IMR-90 (cell line): ENCODE results near the gene CHMP4B. TPM values are rescaled to one million over a fixed set of nuclear protein-coding genes. Genes with fewer than 3 reads are reported as not detected.

Source experiments
- ATAC-seq: fragments of 200-7000 bp; cut with Tn5 transposase; 2 replicates; pipeline ENCODE4 v1.9.1; 2020; ENCODE audit warnings: low read depth, mild to moderate bottlenecking, moderate library complexity
- BruUV-seq: library from RNA; stranded (reverse); fragments of 400-500 nt; replicated peaks from 2 replicates; lab custom pipeline; 2021; lab: Mats Ljungman, UMichigan
- CTCF ChIA-PET: fragments of 300-600 bp; formaldehyde crosslinking; extraction: SDS; loops from one replicate; lab custom pipeline; 2021; ENCODE audit warnings: antibody characterized with exemption; lab: Yijun Ruan, JAX
- POLR2A ChIA-PET: fragments of 300-600 bp; sonication (Branson Sonifier 250); formaldehyde crosslinking; loops from one replicate; lab custom pipeline; 2022; ENCODE audit warnings: antibody characterized with exemption; ENCODE audit not compliant: unreplicated experiment; lab: Charles Lee
- DNase-seq: peaks from one replicate; pipeline ENCODE4 v3.0.0; 2013
- H2AFZ ChIP-seq: replicated peaks from 2 replicates; pipeline ENCODE3; 2013; ENCODE audit warnings: low read length, mild to moderate bottlenecking; ENCODE audit not compliant: poor library complexity
- H2AK5ac ChIP-seq: 2 replicates; pipeline ENCODE4 v1.6.1; 2013; ENCODE audit warnings: low read depth, low read length, inconsistent platforms
- H2AK9ac ChIP-seq: replicated peaks from 2 replicates; pipeline ENCODE3; 2013; ENCODE audit warnings: mild to moderate bottlenecking, low read depth, low read length, moderate library complexity; ENCODE audit not compliant: poor library complexity
- H2BK120ac ChIP-seq: 2 replicates; pipeline ENCODE4 v1.6.1; 2013; ENCODE audit warnings: low read depth, low read length, inconsistent platforms
- H2BK15ac ChIP-seq: 3 replicates; pipeline ENCODE4 v1.6.1; 2013; ENCODE audit warnings: low read depth, low read length, inconsistent platforms
- H2BK20ac ChIP-seq: 2 replicates; pipeline ENCODE4 v1.6.1; 2013; ENCODE audit warnings: low read depth, mild to moderate bottlenecking, inconsistent platforms, low read length, moderate library complexity
- H2BK5ac ChIP-seq: 2 replicates; pipeline ENCODE4 v1.6.1; 2013; ENCODE audit warnings: mild to moderate bottlenecking, low read depth, low read length, inconsistent platforms; ENCODE audit not compliant: poor library complexity, severe bottlenecking
- H3K14ac ChIP-seq: replicated peaks from 2 replicates; pipeline ENCODE4 v1.6.1; 2013; ENCODE audit warnings: low read depth, low read length, inconsistent platforms
- H3K18ac ChIP-seq: 2 replicates; pipeline ENCODE4 v1.6.1; 2013; ENCODE audit warnings: low read depth, low read length, control low read depth
- H3K23ac ChIP-seq: 2 replicates; pipeline ENCODE4 v1.6.1; 2013; ENCODE audit warnings: low read depth, low read length, inconsistent platforms
- H3K27ac ChIP-seq: 2 replicates; pipeline ENCODE4 v1.5.1; 2013; ENCODE audit warnings: mild to moderate bottlenecking, control low read depth, low read length; ENCODE audit not compliant: insufficient read depth
- H3K27me3 ChIP-seq: 2 replicates; pipeline ENCODE4 v1.6.1; 2013; ENCODE audit warnings: low read length; ENCODE audit not compliant: control insufficient read depth, insufficient read depth
- H3K36me3 ChIP-seq: 2 replicates; pipeline ENCODE4 v1.6.1; 2013; ENCODE audit warnings: low read length, mixed read lengths; ENCODE audit not compliant: control insufficient read depth, insufficient read depth
- H3K4ac ChIP-seq: 2 replicates; pipeline ENCODE4 v1.6.1; 2013; ENCODE audit warnings: low read depth, low read length, inconsistent platforms
- H3K4me1 ChIP-seq: 2 replicates; pipeline ENCODE4 v1.6.1; 2013; ENCODE audit warnings: low read length, mixed read lengths; ENCODE audit not compliant: control insufficient read depth, insufficient read depth
- H3K4me2 ChIP-seq: 2 replicates; pipeline ENCODE4 v1.6.1; 2013; ENCODE audit warnings: low read depth, mild to moderate bottlenecking, control low read depth, low read length, moderate library complexity
- H3K4me3 ChIP-seq: 2 replicates; pipeline ENCODE4 v1.5.1; 2013; ENCODE audit warnings: low read depth, mild to moderate bottlenecking, control low read depth, low read length, moderate library complexity; ENCODE audit not compliant: insufficient read depth
- H3K56ac ChIP-seq: 2 replicates; pipeline ENCODE4 v1.6.1; 2013; ENCODE audit warnings: low read length, inconsistent platforms; ENCODE audit not compliant: insufficient read depth; ENCODE audit errors: extremely low read depth
- H3K79me1 ChIP-seq, 2 experiments: 2 replicates each; pipeline ENCODE4 v1.6.1; 2013; ENCODE audit warnings: low read length in 2 of 2, inconsistent platforms in 1 of 2, low read depth in 1 of 2
- H3K9ac ChIP-seq: 2 replicates; pipeline ENCODE4 v1.6.1; 2013; ENCODE audit warnings: low read depth, low read length, control low read depth
- H3K9me1 ChIP-seq: 2 replicates; pipeline ENCODE4 v1.6.1; 2013; ENCODE audit warnings: low read length, inconsistent platforms; ENCODE audit not compliant: insufficient read depth
- H3K9me3 ChIP-seq: 2 replicates; pipeline ENCODE4 v1.6.1; 2013; ENCODE audit warnings: low read length; ENCODE audit not compliant: control insufficient read depth, insufficient read depth
- H4K20me1 ChIP-seq: 2 replicates; pipeline ENCODE4 v1.6.1; 2013; ENCODE audit warnings: low read length, inconsistent platforms; ENCODE audit not compliant: insufficient read depth
- H4K5ac ChIP-seq: 2 replicates; pipeline ENCODE4 v1.6.1; 2013; ENCODE audit warnings: mild to moderate bottlenecking, low read depth, low read length, control low read depth
- H4K8ac ChIP-seq, 2 experiments: 2 replicates each; pipeline ENCODE4 v1.6.1; 2013; ENCODE audit warnings: low read depth in 2 of 2, low read length in 2 of 2, control low read depth in 1 of 2, inconsistent platforms in 1 of 2
- H4K91ac ChIP-seq: 2 replicates; pipeline ENCODE4 v1.6.1; 2013; ENCODE audit warnings: low read depth, low read length, inconsistent platforms; ENCODE audit not compliant: insufficient read depth
- BHLHE40 ChIP-seq: fragments of 150-350 bp; IDR thresholded peaks from 2 replicates; pipeline ENCODE4 v1.6.1; 2016; ENCODE audit warnings: mild to moderate bottlenecking, low read depth, low read length
- CTCF ChIP-seq: conservative IDR thresholded peaks from 2 replicates; pipeline ENCODE4 v1.5.1; 2012; ENCODE audit warnings: mild to moderate bottlenecking, low read depth, low read length, improper control_type of control experiment
- ELK1 ChIP-seq: fragments of 150-350 bp; IDR thresholded peaks from 2 replicates; pipeline ENCODE4 v1.6.1; 2016; ENCODE audit warnings: low read depth, mild to moderate bottlenecking, low read length, moderate library complexity, borderline replicate concordance
- MAFK ChIP-seq: IDR thresholded peaks from 2 replicates; pipeline ENCODE4 v1.6.1; 2012; ENCODE audit warnings: low read depth, low read length, improper control_type of control experiment
- MXI1 ChIP-seq: IDR thresholded peaks from 2 replicates; pipeline ENCODE4 v1.6.1; 2012; ENCODE audit warnings: low read depth, mild to moderate bottlenecking, low read length, moderate library complexity, borderline replicate concordance
- NFE2L2 ChIP-seq: fragments of 150-350 bp; IDR thresholded peaks from 2 replicates; pipeline ENCODE4 v1.6.1; 2016; ENCODE audit warnings: low read depth, mild to moderate bottlenecking, low read length
- RAD21 ChIP-seq: IDR thresholded peaks from 2 replicates; pipeline ENCODE4 v1.6.1; 2012; ENCODE audit warnings: low read length, improper control_type of control experiment
- RCOR1 ChIP-seq: IDR thresholded peaks from 2 replicates; pipeline ENCODE4 v1.6.1; 2012; ENCODE audit warnings: mild to moderate bottlenecking, low read length, improper control_type of control experiment; ENCODE audit not compliant: insufficient replicate concordance
- SMC3 ChIP-seq: fragments of 150-350 bp; IDR thresholded peaks from 2 replicates; pipeline ENCODE4 v1.6.1; 2016; ENCODE audit warnings: low read depth, mild to moderate bottlenecking, antibody characterized with exemption, low read length, moderate library complexity
- WGBS, 2 experiments: methylation state at CpG; one replicate each; pipeline versions ENCODE4 v1.1.5 to v1.1.7; 2013; ENCODE audit warnings: missing lambda C conversion rate in 2 of 2; ENCODE audit not compliant: insufficient read length in 1 of 2; ENCODE audit errors: extremely low coverage in 2 of 2; 5-methylcytosine and 5-hydroxymethylcytosine counted together
- dilution Hi-C: fragments of 300-500 bp; cut with HindIII; formaldehyde crosslinking; loops from one replicate; pipeline ENCODE4 v1.14.3; 2018; ENCODE audit warnings: low sequenced_read_pairs; ENCODE audit not compliant: unreplicated experiment
- in situ Hi-C: fragments of 300-500 bp; cut with MboI; formaldehyde crosslinking; loops from 3 replicates; pipeline ENCODE4 v1.14.3; 2019; ENCODE audit warnings: low sequenced_read_pairs, inconsistent platforms, mixed read lengths
- intact Hi-C: fragments of 100-400 bp; cut with micrococcal nuclease; formaldehyde crosslinking; loops from 2 replicates; pipeline ENCODE4 v1.10.0; 2022
- polyA plus RNA-seq, 3 experiments: library from polyadenylated mRNA; depleted of rRNA; stranded (reverse); fragments of >200 nt; gene quantifications; 2 replicates each; pipeline ENCODE4 v1.2.3, GENCODE V29; 2012; ENCODE audit warnings: low replicate concordance in 1 of 3
- total RNA-seq: library from RNA; depleted of rRNA; stranded (reverse); fragments of >200 nt; gene quantifications from 2 replicates; pipeline ENCODE4 v1.2.3, GENCODE V29; 2012

CHMP4B gene
- total and polyA plus RNA-seq, 2 of the 4 experiments (the other 2 are of a cell fraction): 30.3 to 94.8 TPM

- no peaks in the 10 kb centered on the region for H3K27me3 ChIP-seq
- peak overlapping the region; percentile 50; the same call in 1 of the 2 replicates for H3K4ac ChIP-seq
- no peak overlapping the region for H2AFZ ChIP-seq
- H2AK9ac ChIP-seq: peak overlapping the region; percentile 69
- CTCF ChIA-PET: no interaction called here
- no peaks in the 10 kb centered on the region for H3K36me3 ChIP-seq
- peak; percentile 70 for DNase-seq
- H3K9ac ChIP-seq: no peak overlapping the region
- BruUV-seq: no TSS peak
- H3K14ac ChIP-seq: peak overlapping the region; percentile 72
- no peak overlapping the region for H3K18ac ChIP-seq
- H3K9me3 ChIP-seq: peaks cover 2% of the 10 kb centered on the region; the same call in 1 of the 2 replicates
- no peak overlapping the region for H2BK5ac ChIP-seq
- no peaks in the 10 kb centered on the region; the same call in 1 of the 2 replicates for H4K20me1 ChIP-seq
- TF ChIP-seq NFE2L2 (no peak), RCOR1 (no peak), BHLHE40 (no peak), MAFK (no peak), RAD21 (no peak), CTCF (no peak), SMC3 (no peak), ELK1 (no peak), MXI1 (no peak)
- dilution Hi-C loops: no loop called here
- intact Hi-C loops: loop anchor here (1.0 kb wide), 1 partner anchor 12 kb away; no protein-coding TSS in a partner anchor
- peak overlapping the region; percentile 61; the same call in 1 of the 2 replicates for H2BK20ac ChIP-seq
- H2BK15ac ChIP-seq: peak overlapping the region; percentile 48; the same call in 2 of the 3 replicates
- peaks cover 13% of the 10 kb centered on the region for H3K4me1 ChIP-seq
- peak overlapping the region; percentile 42 for H2BK120ac ChIP-seq
- H3K79me1 ChIP-seq: no peaks in the 10 kb centered on the region; a peak in 1 of 4 replicates
- no peak overlapping the region for H3K23ac ChIP-seq
- peak overlapping the region; percentile 82; the same call in 1 of the 2 replicates for H2AK5ac ChIP-seq
- in situ Hi-C loops: no loop called here
- H4K5ac ChIP-seq: no peak overlapping the region
- peak; percentile 18; the same call in 1 of the 2 replicates for ATAC-seq
- H3K27ac ChIP-seq: no peak overlapping the region
- peaks cover 18% of the 10 kb centered on the region for H3K9me1 ChIP-seq
- 0% methylated on average over 1 of the region's 4 CpGs; no CpG with 5 or more reads in 1 of the 2 experiments for WGBS, 2 experiments
- no peak overlapping the region for H3K4me2 ChIP-seq
- peak overlapping the region; percentile 82 for H4K91ac ChIP-seq
- H4K8ac ChIP-seq: no peak overlapping the region
- POLR2A ChIA-PET: no interaction called here
- no peak overlapping the region for H3K4me3 ChIP-seq
- H3K56ac ChIP-seq: no peak overlapping the region
Observed at GRCh38 chr20:33896509-33896908, 85.4 kb downstream of the CHMP4B start.
